Loucy (cell line): ENCODE data around the gene ADAMTS20.

Experiments used
- EZH2phosphoT487 ChIP-seq: fragments of 200-600 bp; IDR thresholded peaks from 2 replicates; pipeline ENCODE4 v1.6.1; 2018; ENCODE audit warnings: antibody characterized with exemption, mild to moderate bottlenecking, moderate library complexity, borderline replicate concordance
- TF ChIP-seq, protein P1 (sequence below): fragments of 200-600 bp; sonication (generic); conservative IDR thresholded peaks from 2 replicates; pipeline ENCODE4 v1.5.1; 2014; ENCODE audit warnings: mild to moderate bottlenecking, antibody characterized with exemption, low read length

- TF ChIP-seq, protein P1, sequence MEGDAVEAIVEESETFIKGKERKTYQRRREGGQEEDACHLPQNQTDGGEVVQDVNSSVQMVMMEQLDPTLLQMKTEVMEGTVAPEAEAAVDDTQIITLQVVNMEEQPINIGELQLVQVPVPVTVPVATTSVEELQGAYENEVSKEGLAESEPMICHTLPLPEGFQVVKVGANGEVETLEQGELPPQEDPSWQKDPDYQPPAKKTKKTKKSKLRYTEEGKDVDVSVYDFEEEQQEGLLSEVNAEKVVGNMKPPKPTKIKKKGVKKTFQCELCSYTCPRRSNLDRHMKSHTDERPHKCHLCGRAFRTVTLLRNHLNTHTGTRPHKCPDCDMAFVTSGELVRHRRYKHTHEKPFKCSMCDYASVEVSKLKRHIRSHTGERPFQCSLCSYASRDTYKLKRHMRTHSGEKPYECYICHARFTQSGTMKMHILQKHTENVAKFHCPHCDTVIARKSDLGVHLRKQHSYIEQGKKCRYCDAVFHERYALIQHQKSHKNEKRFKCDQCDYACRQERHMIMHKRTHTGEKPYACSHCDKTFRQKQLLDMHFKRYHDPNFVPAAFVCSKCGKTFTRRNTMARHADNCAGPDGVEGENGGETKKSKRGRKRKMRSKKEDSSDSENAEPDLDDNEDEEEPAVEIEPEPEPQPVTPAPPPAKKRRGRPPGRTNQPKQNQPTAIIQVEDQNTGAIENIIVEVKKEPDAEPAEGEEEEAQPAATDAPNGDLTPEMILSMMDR: no peak
- TF ChIP-seq EZH2phosphoT487: no peak
These were observed 47.1 kb upstream of the ADAMTS20 start for GRCh38 chr12:43599066-43599465.
